H1 (cell line): ENCODE data around the gene CCT4. TPM values are rescaled to one million over a fixed set of nuclear protein-coding genes. Genes with fewer than 3 reads are reported as not detected.

ENCODE experiments used
- GTF2F1 ChIP-seq: IDR thresholded peaks from 2 replicates; pipeline ENCODE4 v1.6.1; 2012; ENCODE audit warnings: low read depth, low read length, improper control_type of control experiment, borderline replicate concordance
- NANOG ChIP-seq: IDR thresholded peaks from 2 replicates; pipeline ENCODE4 v1.6.1; 2011; ENCODE audit warnings: low read length, low read depth, mild to moderate bottlenecking, inconsistent platforms; ENCODE audit not compliant: insufficient read depth, poor library complexity, severe bottlenecking
- polyA plus RNA-seq, 7 experiments: library from polyadenylated mRNA; depleted of rRNA in 3 of 7; stranded (reverse) in 5 of 7; unstranded in 2 of 7; fragments of >200 nt in 5 of 7; fragments of 200-250 nt in 2 of 7; gene quantifications; 1 replicate in 5 of 7; 2 replicates in 1 of 7; 4 replicates in 1 of 7; pipeline versions ENCODE4 v1.2.1 to v1.2.3, GENCODE V29; 2011 to 2013; ENCODE audit warnings: missing spikeins in 2 of 7, mixed read lengths in 2 of 7
- total RNA-seq: library from RNA; stranded (reverse); fragmentation: NEBNext Ultra II Directional; extraction: Animal tissue kit (Norgen Biotek cat#: 25700); gene quantifications from 2 replicates; pipeline ENCODE4 v1.2.1, GENCODE V29; 2021
- TF ChIP-seq, protein P1 (sequence below): fragments of 300-600 bp; sonication (generic); IDR thresholded peaks from 2 replicates; pipeline ENCODE4 v1.7.1; 2012; ENCODE audit warnings: low read length, moderate library complexity, mild to moderate bottlenecking, inconsistent platforms; ENCODE audit not compliant: insufficient replicate concordance

Gene CCT4
- total and polyA plus RNA-seq, 2 of the 8 experiments (the other 6 are each of a cell fraction or from before 2014, with no cell fraction given), result 129 to 359 TPM

DNA sequence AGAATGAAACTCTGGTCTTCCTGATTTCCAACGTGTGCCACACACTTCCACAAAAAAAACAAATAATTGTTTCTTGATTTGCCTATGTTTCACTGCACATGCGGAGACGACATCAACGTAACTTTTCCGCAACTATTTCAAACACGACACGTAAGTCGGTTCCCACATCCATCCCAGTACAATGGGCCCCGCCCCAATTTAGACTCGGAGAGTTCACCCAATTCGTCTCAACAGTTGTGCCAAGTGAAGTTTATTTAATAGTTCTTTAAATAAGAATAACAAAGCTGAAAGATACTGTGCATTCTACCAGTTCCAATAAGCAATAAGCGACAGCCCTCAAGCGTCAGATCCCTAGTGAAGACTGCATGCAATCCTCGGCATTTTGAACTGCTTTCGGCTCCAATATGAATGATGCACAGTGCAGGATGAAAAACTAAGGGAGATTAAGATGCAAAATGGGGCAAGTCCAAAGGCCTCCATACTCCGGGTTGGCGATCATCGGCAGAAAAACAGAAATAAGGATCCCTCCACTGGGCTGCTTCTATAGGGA, 664 bp downstream of the CCT4 start (continued):
- TF ChIP-seq, protein P1, sequence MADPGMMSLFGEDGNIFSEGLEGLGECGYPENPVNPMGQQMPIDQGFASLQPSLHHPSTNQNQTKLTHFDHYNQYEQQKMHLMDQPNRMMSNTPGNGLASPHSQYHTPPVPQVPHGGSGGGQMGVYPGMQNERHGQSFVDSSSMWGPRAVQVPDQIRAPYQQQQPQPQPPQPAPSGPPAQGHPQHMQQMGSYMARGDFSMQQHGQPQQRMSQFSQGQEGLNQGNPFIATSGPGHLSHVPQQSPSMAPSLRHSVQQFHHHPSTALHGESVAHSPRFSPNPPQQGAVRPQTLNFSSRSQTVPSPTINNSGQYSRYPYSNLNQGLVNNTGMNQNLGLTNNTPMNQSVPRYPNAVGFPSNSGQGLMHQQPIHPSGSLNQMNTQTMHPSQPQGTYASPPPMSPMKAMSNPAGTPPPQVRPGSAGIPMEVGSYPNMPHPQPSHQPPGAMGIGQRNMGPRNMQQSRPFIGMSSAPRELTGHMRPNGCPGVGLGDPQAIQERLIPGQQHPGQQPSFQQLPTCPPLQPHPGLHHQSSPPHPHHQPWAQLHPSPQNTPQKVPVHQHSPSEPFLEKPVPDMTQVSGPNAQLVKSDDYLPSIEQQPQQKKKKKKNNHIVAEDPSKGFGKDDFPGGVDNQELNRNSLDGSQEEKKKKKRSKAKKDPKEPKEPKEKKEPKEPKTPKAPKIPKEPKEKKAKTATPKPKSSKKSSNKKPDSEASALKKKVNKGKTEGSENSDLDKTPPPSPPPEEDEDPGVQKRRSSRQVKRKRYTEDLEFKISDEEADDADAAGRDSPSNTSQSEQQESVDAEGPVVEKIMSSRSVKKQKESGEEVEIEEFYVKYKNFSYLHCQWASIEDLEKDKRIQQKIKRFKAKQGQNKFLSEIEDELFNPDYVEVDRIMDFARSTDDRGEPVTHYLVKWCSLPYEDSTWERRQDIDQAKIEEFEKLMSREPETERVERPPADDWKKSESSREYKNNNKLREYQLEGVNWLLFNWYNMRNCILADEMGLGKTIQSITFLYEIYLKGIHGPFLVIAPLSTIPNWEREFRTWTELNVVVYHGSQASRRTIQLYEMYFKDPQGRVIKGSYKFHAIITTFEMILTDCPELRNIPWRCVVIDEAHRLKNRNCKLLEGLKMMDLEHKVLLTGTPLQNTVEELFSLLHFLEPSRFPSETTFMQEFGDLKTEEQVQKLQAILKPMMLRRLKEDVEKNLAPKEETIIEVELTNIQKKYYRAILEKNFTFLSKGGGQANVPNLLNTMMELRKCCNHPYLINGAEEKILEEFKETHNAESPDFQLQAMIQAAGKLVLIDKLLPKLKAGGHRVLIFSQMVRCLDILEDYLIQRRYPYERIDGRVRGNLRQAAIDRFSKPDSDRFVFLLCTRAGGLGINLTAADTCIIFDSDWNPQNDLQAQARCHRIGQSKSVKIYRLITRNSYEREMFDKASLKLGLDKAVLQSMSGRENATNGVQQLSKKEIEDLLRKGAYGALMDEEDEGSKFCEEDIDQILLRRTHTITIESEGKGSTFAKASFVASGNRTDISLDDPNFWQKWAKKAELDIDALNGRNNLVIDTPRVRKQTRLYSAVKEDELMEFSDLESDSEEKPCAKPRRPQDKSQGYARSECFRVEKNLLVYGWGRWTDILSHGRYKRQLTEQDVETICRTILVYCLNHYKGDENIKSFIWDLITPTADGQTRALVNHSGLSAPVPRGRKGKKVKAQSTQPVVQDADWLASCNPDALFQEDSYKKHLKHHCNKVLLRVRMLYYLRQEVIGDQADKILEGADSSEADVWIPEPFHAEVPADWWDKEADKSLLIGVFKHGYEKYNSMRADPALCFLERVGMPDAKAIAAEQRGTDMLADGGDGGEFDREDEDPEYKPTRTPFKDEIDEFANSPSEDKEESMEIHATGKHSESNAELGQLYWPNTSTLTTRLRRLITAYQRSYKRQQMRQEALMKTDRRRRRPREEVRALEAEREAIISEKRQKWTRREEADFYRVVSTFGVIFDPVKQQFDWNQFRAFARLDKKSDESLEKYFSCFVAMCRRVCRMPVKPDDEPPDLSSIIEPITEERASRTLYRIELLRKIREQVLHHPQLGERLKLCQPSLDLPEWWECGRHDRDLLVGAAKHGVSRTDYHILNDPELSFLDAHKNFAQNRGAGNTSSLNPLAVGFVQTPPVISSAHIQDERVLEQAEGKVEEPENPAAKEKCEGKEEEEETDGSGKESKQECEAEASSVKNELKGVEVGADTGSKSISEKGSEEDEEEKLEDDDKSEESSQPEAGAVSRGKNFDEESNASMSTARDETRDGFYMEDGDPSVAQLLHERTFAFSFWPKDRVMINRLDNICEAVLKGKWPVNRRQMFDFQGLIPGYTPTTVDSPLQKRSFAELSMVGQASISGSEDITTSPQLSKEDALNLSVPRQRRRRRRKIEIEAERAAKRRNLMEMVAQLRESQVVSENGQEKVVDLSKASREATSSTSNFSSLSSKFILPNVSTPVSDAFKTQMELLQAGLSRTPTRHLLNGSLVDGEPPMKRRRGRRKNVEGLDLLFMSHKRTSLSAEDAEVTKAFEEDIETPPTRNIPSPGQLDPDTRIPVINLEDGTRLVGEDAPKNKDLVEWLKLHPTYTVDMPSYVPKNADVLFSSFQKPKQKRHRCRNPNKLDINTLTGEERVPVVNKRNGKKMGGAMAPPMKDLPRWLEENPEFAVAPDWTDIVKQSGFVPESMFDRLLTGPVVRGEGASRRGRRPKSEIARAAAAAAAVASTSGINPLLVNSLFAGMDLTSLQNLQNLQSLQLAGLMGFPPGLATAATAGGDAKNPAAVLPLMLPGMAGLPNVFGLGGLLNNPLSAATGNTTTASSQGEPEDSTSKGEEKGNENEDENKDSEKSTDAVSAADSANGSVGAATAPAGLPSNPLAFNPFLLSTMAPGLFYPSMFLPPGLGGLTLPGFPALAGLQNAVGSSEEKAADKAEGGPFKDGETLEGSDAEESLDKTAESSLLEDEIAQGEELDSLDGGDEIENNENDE, result no peak
- TF ChIP-seq GTF2F1, result no peak
- no peak for TF ChIP-seq NANOG
